Measurements from ENCODE around the gene NAPA. TPM values are rescaled to one million over a fixed set of nuclear protein-coding genes. Genes with fewer than 3 reads are reported as not detected.
A peak's percentile ranks its signal among the peaks of the same experiment; 100 is the strongest.

Gene NAPA
- total RNA-seq, result 66.4 and 68.7 TPM in 2 replicates

GRCh38 chr19:47514869-47515588 lies at the start of gene NAPA:
TSS of gene NAPA (minus strand) at chr19:47515063. CDS start at chr19:47514940, 123 bp downstream.
- peaks cover 9% of the 10 kb centered on the region for H3K36me3 Mint-ChIP-seq (ENCODE audit: low read depth)
- H3K27ac Mint-ChIP-seq, result peak within 1 kb of the TSS; percentile 92
- H3K4me1 Mint-ChIP-seq (ENCODE audit: low read depth), result peaks cover 63% of the 10 kb centered on the region
- intact Hi-C loops (cut with micrococcal nuclease), result loop anchor here (1.0 to 10.0 kb wide), 11 partner anchors 31 to 850 kb away; partner anchors contain the start of genes ARHGAP35, DHX34, INAFM1 and KPTN
- H3K4me3 Mint-ChIP-seq, result peak within 1 kb of the TSS; percentile 95
- peak; percentile 100 for DNase-seq (ENCODE audit: low spot score)
- no peaks in the 10 kb centered on the region for H3K9me3 Mint-ChIP-seq
- H3K27me3 Mint-ChIP-seq (ENCODE audit: insufficient read depth), result peaks cover 4% of the 10 kb centered on the region

- Mint-ChIP-seq H3K4me1 (ENCODE audit: low read depth) (no peaks in the 10 kb centered on the region), H3K4me3 (no peak overlapping the region), H3K9me3 (no peaks in the 10 kb centered on the region), H3K36me3 (ENCODE audit: low read depth) (no peaks in the 10 kb centered on the region), H3K27me3 (ENCODE audit: insufficient read depth) (peaks cover 4% of the 10 kb centered on the region), H3K27ac (no peak overlapping the region)
- intact Hi-C loops (cut with micrococcal nuclease), result no loop called here
- no peak for DNase-seq (ENCODE audit: low spot score)
Observed at GRCh38 chr19:47564081-47564480, 49.2 kb upstream of the NAPA start.

GRCh38 chr19:47561440-47562057 lies 46.7 kb upstream of the NAPA start:
- intact Hi-C loops (cut with micrococcal nuclease), result no loop called here
- Mint-ChIP-seq H3K36me3 (ENCODE audit: low read depth) (no peaks in the 10 kb centered on the region), H3K4me1 (ENCODE audit: low read depth) (no peaks in the 10 kb centered on the region), H3K9me3 (no peaks in the 10 kb centered on the region), H3K4me3 (no peak overlapping the region), H3K27ac (no peak overlapping the region), H3K27me3 (ENCODE audit: insufficient read depth) (peaks cover 2% of the 10 kb centered on the region)
- DNase-seq (ENCODE audit: low spot score), result no peak

- Mint-ChIP-seq H3K4me3 (no peak overlapping the region), H3K4me1 (ENCODE audit: low read depth) (no peaks in the 10 kb centered on the region), H3K9me3 (no peaks in the 10 kb centered on the region), H3K27ac (no peak overlapping the region), H3K27me3 (ENCODE audit: insufficient read depth) (peaks cover 2% of the 10 kb centered on the region), H3K36me3 (ENCODE audit: low read depth) (no peaks in the 10 kb centered on the region)
- no peak for DNase-seq (ENCODE audit: low spot score)
- intact Hi-C loops (cut with micrococcal nuclease), result no loop called here
Observed at GRCh38 chr19:47560999-47561398, 46.1 kb upstream of the NAPA start.

- Mint-ChIP-seq H3K9me3 (no peaks in the 10 kb centered on the region), H3K36me3 (ENCODE audit: low read depth) (no peaks in the 10 kb centered on the region), H3K27ac (no peak overlapping the region), H3K27me3 (ENCODE audit: insufficient read depth) (no peaks in the 10 kb centered on the region), H3K4me3 (no peak overlapping the region), H3K4me1 (ENCODE audit: low read depth) (no peaks in the 10 kb centered on the region)
- intact Hi-C loops (cut with micrococcal nuclease), result no loop called here
- DNase-seq (ENCODE audit: low spot score), result no peak
Observed at GRCh38 chr19:47550129-47550528, 35.3 kb upstream of the NAPA start.

- no peaks in the 10 kb centered on the region for H3K4me1 Mint-ChIP-seq (ENCODE audit: low read depth)
- H3K27me3 Mint-ChIP-seq (ENCODE audit: insufficient read depth), result peaks cover under 1% of the 10 kb centered on the region
- no peak for DNase-seq (ENCODE audit: low spot score)
- H3K36me3 Mint-ChIP-seq (ENCODE audit: low read depth), result no peaks in the 10 kb centered on the region
- no peak overlapping the region for H3K4me3 Mint-ChIP-seq
- H3K27ac Mint-ChIP-seq, result no peak overlapping the region
- intact Hi-C loops (cut with micrococcal nuclease), result no loop called here
- H3K9me3 Mint-ChIP-seq, result no peaks in the 10 kb centered on the region
Observed at GRCh38 chr19:47549261-47549862, 34.5 kb upstream of the NAPA start.

GRCh38 chr19:47547199-47547598 lies 32.3 kb upstream of the NAPA start:
- no peak overlapping the region for H3K27ac Mint-ChIP-seq
- H3K4me1 Mint-ChIP-seq (ENCODE audit: low read depth), result no peaks in the 10 kb centered on the region
- no peaks in the 10 kb centered on the region for H3K36me3 Mint-ChIP-seq (ENCODE audit: low read depth)
- H3K27me3 Mint-ChIP-seq (ENCODE audit: insufficient read depth), result peaks cover 5% of the 10 kb centered on the region
- no peak overlapping the region for H3K4me3 Mint-ChIP-seq
- no peaks in the 10 kb centered on the region for H3K9me3 Mint-ChIP-seq
- intact Hi-C loops (cut with micrococcal nuclease), result no loop called here
- no peak for DNase-seq (ENCODE audit: low spot score)

GRCh38 chr19:47545061-47545948 lies 30.4 kb upstream of the NAPA start:
- DNase-seq (ENCODE audit: low spot score), result no peak
- peaks cover 5% of the 10 kb centered on the region for H3K27me3 Mint-ChIP-seq (ENCODE audit: insufficient read depth)
- intact Hi-C loops (cut with micrococcal nuclease), result no loop called here

GRCh38 chr19:47544476-47544875 lies 29.6 kb upstream of the NAPA start:
- DNase-seq (ENCODE audit: low spot score), result no peak
- H3K27me3 Mint-ChIP-seq (ENCODE audit: insufficient read depth), result peaks cover 5% of the 10 kb centered on the region
- intact Hi-C loops (cut with micrococcal nuclease), result no loop called here

More at GRCh38 chr19:47545061-47545948, 30.4 kb upstream of the NAPA start:
- no peaks in the 10 kb centered on the region for H3K36me3 Mint-ChIP-seq (ENCODE audit: low read depth)
- no peaks in the 10 kb centered on the region for H3K9me3 Mint-ChIP-seq
- no peak overlapping the region for H3K4me3 Mint-ChIP-seq
- no peak overlapping the region for H3K27ac Mint-ChIP-seq
- peaks cover 13% of the 10 kb centered on the region for H3K4me1 Mint-ChIP-seq (ENCODE audit: low read depth)

GRCh38 chr19:47544075-47544474 lies 29.2 kb upstream of the NAPA start:
- no peak overlapping the region for H3K4me3 Mint-ChIP-seq
- peaks cover 5% of the 10 kb centered on the region for H3K27me3 Mint-ChIP-seq (ENCODE audit: insufficient read depth)
- no peak for DNase-seq (ENCODE audit: low spot score)
- H3K27ac Mint-ChIP-seq, result no peak overlapping the region
- peaks cover 13% of the 10 kb centered on the region for H3K4me1 Mint-ChIP-seq (ENCODE audit: low read depth)
- no peaks in the 10 kb centered on the region for H3K36me3 Mint-ChIP-seq (ENCODE audit: low read depth)
- intact Hi-C loops (cut with micrococcal nuclease), result no loop called here
- H3K9me3 Mint-ChIP-seq, result no peaks in the 10 kb centered on the region

More at GRCh38 chr19:47544476-47544875, 29.6 kb upstream of the NAPA start:
- H3K36me3 Mint-ChIP-seq (ENCODE audit: low read depth), result no peaks in the 10 kb centered on the region
- H3K4me3 Mint-ChIP-seq, result no peak overlapping the region
- H3K9me3 Mint-ChIP-seq, result no peaks in the 10 kb centered on the region
- H3K27ac Mint-ChIP-seq, result no peak overlapping the region
- H3K4me1 Mint-ChIP-seq (ENCODE audit: low read depth), result peaks cover 13% of the 10 kb centered on the region

GRCh38 chr19:47542030-47542475 lies 27.2 kb upstream of the NAPA start:
- intact Hi-C loops (cut with micrococcal nuclease), result no loop called here
- no peaks in the 10 kb centered on the region for H3K9me3 Mint-ChIP-seq
- no peak overlapping the region for H3K4me3 Mint-ChIP-seq
- H3K27ac Mint-ChIP-seq, result peak overlapping the region; percentile 38
- peaks cover 13% of the 10 kb centered on the region for H3K4me1 Mint-ChIP-seq (ENCODE audit: low read depth)
- peaks cover 5% of the 10 kb centered on the region for H3K27me3 Mint-ChIP-seq (ENCODE audit: insufficient read depth)
- DNase-seq (ENCODE audit: low spot score), result no peak
- H3K36me3 Mint-ChIP-seq (ENCODE audit: low read depth), result no peaks in the 10 kb centered on the region

GRCh38 chr19:47541518-47541917 lies 26.7 kb upstream of the NAPA start:
- Mint-ChIP-seq H3K4me1 (ENCODE audit: low read depth) (peaks cover 13% of the 10 kb centered on the region), H3K9me3 (no peaks in the 10 kb centered on the region), H3K27ac (peak overlapping the region; percentile 38), H3K4me3 (no peak overlapping the region), H3K27me3 (ENCODE audit: insufficient read depth) (peaks cover 5% of the 10 kb centered on the region), H3K36me3 (ENCODE audit: low read depth) (no peaks in the 10 kb centered on the region)
- intact Hi-C loops (cut with micrococcal nuclease), result loop anchor here (1.0 kb wide), 1 partner anchor 23 kb away; no protein-coding TSS in a partner anchor
- no peak for DNase-seq (ENCODE audit: low spot score)

All from activated T-helper 1 cell treated with anti-CD3 and anti-CD28 coated beads, Interleukin-12 subunit alpha, Interleukin-12 subunit beta, Interleukin-2, Interleukin-4 antibody, amounts not matched to agents 30 ng/mL and 10 ng/mL and 1 ng/mL, durations not matched to agents 14 hours and 24 hours and 36 hours (primary cell).